Measurements from ENCODE around the gene ZNF32.

GRCh38 chr10:43616697-43617370 lies 31.8 kb downstream of the ZNF32 start:
- TF ChIP-seq, protein P1, sequence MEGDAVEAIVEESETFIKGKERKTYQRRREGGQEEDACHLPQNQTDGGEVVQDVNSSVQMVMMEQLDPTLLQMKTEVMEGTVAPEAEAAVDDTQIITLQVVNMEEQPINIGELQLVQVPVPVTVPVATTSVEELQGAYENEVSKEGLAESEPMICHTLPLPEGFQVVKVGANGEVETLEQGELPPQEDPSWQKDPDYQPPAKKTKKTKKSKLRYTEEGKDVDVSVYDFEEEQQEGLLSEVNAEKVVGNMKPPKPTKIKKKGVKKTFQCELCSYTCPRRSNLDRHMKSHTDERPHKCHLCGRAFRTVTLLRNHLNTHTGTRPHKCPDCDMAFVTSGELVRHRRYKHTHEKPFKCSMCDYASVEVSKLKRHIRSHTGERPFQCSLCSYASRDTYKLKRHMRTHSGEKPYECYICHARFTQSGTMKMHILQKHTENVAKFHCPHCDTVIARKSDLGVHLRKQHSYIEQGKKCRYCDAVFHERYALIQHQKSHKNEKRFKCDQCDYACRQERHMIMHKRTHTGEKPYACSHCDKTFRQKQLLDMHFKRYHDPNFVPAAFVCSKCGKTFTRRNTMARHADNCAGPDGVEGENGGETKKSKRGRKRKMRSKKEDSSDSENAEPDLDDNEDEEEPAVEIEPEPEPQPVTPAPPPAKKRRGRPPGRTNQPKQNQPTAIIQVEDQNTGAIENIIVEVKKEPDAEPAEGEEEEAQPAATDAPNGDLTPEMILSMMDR (conservative IDR thresholded peaks at IDR 0.05; ENCODE audit: low read depth, low read length), result no peak
- TF ChIP-seq EZH2phosphoT487 (IDR thresholded peaks at IDR 0.05; ENCODE audit: borderline replicate concordance, low read length), result no peak
- no peak for TF ChIP-seq EZH2 (IDR thresholded peaks at IDR 0.05; ENCODE audit: low read length, unreplicated experiment)
